ENCODE results near the gene TYRO3.

Gene TYRO3

DNA sequence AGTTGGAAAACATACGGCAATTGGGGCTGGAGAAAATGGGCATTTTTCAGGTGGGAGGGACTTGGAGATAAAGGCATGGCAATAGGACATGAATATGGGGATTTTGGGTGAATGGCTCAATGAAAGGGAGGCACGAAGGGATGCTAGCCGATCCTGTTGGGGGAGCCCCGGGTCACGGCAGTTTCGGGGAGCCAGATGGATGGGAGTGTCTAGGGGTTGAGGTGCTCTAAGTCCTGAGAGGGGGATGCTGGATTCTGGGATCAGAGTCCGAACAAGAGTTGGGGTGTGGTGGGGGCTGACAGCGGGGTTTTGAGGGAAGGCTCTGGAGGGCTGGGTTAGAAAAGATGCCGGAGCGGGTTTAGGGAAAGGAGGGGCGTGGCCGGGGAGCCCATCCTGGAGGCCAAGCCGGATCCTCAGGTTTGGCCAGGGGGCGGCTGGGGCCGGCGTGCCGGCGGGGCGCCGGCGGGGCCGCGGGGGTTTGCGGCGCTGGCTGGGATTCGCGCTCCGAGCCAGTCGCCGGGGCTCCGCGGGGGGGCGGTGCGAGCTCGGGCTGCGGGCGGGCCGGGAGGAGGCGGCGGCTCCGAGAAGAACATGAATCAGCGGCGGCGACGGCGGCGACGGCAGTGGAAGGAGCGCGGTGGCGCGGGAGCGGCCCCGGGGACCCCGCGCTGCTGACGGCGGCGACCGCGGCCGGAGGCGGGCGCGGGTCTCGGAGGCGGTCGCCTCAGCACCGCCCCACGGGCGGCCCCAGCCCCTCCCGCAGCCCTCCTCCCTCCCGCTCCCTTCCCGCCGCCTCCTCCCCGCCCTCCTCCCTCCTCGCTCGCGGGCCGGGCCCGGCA is at the start of gene TYRO3:
TYRO3 (plus strand) TSS at position 813 of the 839 bp plus-strand sequence. CDS start 46 bp downstream, outside the sequence.
- DNase-seq = no peak

DNA sequence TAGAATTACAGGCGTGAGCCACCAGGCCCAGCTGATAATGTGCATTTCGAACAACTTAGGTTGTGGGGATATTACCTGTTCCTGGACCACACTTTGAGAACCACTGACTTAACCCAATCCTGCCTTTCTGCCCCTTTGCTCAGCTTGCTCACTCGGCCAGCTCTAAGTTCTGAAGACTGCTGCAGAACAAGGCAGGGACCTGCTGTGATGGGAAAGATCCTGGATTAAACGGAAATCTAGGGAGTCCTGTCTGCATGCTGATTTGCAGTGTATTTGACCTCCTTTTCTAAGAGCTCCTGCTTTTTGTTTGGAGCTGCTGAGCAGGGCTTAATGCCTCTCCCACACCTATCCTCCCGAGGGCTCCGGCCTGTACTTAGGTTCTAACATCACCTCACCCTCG is 48.3 kb upstream of the TYRO3 start:
- no peak for DNase-seq

GRCh38 chr15:41511331-41511898 is 47.6 kb upstream of the TYRO3 start:
- peak; percentile 8 for DNase-seq

- DNase-seq = peak; percentile 10
Measured at GRCh38 chr15:41511899-41512369, 47.1 kb upstream of the TYRO3 start.

- DNase-seq = no peak
Measured at GRCh38 chr15:41512512-41512939, 46.5 kb upstream of the TYRO3 start.

GRCh38 chr15:41512940-41513505 is 46.0 kb upstream of the TYRO3 start:
- DNase-seq = no peak

DNA sequence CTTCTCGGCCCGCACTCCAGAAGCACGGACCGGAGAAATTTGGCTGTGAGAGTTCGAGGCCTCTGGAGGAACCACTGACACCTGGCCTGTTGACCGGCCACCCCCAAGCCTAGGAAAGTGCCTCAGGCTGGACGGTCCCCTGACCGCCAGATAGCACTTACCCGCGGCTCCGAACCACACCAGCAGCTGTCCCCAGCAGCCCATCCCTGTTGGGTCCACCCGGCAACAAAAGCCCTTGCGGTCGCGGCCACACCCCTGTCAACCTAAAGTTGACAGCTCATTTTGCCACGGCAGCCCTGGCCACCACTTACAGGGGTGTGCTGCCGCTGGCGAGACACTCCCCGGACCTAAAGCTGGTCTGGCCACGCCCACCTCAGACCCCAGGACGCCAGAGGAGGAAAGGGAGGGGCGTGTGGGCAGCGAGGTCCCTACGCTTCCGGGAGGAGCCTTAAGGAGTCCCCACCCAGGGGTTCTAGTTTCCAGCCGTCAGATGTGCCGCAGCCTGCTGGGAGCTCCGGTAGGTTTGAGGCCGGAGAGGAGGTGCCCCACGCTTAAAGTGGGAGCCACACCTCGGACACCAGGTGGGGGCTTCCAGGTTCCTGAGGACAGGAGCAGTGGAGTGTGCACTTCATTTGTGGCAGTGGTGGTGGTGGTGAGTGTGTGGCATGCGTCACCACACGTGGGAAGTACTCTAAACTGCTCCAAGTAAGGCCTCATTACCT is 45.3 kb upstream of the TYRO3 start, which contains the start of gene LTK:
LTK (minus strand) TSS at position 322 of the 722 bp plus-strand sequence; CDS start at position 204, 118 bp downstream.
- no peak for DNase-seq

DNA sequence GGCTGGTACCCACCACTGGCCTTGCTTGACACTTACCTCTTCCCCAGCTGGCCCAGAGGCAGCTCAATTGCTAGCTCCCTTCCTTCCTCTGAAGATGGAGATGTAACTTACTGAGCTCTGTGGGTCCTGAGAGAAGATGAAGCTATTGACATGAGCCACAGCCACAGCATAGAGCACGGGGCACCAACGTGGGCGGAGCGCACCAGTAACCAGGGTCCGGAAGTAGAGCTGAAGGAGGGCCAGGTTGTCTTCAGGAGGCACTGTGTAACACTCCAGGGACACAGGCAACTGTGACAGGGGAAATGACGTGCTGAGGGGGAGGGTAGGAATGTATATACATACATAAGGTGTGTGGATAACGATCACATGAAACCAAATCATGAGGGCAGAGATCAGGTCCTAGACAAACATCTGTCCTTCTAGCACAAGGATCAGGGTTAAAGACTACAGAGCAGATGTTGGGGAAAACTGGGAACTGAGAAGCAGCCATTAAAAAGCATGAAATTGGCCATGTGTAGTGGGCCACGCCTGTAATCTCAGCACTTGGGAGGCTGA is 41.0 kb upstream of the TYRO3 start:
- DNase-seq = no peak

GRCh38 chr15:41520636-41521035 is 38.4 kb upstream of the TYRO3 start:
- DNase-seq = no peak

- DNase-seq = no peak
Measured at GRCh38 chr15:41521614-41522013, 37.4 kb upstream of the TYRO3 start.

DNA sequence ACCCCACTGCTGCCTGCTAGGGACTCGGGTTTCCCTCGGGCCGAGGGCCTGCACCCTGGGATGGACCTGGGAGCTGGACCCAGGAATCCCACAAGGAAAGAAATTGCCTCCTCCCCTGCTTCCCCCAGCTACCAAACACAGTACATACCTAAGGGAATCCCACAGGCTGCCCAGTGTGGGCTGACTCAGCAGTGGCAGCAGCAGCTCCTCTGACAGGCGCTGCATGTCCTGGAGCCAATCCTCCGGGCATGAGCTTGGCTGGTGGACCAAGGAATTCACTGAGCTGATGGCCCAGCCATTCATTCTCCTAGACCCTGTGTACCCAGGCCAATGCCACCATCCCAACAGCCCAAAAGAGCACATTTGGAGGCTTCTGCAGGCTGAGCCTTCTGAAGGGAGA is 35.9 kb upstream of the TYRO3 start:
- DNase-seq = no peak

DNA sequence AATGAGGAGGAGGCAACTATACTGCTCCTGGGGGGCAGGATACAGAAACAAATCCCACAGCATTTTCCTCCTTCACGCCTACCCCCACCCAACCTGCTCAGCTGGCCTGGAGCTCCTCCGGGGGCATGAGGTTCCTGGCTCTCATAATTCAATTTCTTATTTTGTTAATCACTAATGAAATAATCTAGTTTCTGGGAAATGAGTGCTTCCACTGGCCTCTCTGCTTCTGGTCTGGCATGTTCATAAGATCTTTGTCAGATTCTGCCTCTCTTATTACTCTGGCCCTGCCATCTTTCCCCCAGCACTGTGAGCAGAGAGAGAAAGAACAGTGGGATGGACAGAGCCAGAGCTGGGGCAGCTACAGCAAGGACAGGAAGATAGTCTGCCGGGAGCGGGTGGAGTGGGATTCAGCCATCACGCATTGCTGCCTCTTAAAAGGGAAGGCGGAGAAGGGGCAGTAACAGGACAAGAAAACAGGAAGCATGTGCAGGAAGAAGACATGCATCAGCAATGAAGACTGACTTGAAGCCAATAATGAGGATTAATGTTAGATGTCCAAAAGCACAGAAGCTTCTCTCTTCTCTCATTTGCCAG is 28.6 kb upstream of the TYRO3 start:
- DNase-seq = no peak

DNA sequence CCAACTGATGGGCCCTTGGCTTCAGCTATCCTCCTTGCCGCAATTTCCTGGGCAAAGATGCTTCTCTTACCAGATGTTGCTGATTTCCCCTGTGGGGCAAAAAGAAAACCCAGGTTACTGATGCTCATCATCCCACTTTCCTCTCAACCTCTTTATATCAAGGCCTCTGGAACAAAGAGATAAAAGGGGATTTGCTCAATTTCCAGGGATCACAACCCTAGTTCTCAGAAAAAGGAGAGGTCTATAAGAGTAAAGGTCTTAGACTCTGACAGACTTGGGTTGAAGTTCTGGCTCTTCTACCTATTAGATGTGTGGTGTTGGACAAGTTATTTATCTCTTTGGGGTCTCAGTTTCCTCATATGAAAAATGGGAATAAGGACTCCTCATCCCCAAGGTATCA is 23.5 kb upstream of the TYRO3 start:
- DNase-seq = no peak

GRCh38 chr15:41536866-41537265 is 22.1 kb upstream of the TYRO3 start:
- no peak for DNase-seq

DNA sequence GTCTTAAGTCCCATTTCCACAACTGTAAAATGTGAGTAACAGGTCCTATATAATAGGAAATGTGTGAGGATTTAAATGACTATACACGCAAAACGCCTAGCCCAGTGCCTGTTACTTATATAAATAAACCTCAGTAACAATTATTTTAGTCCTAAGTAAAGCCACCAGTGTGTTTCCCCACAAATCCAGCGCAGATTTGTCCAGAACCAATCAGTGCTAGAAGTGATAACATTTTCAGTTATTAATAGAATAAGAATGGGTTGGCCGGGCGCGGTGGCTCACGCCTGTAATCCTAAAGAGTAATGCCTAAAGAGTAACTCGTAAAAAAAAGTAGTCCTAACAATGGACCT is 15.5 kb upstream of the TYRO3 start:
- no peak for DNase-seq

GRCh38 chr15:41544650-41545015 is 14.4 kb upstream of the TYRO3 start:
- no peak for DNase-seq

GRCh38 chr15:41545218-41545617 is 13.8 kb upstream of the TYRO3 start:
- no peak for DNase-seq

GRCh38 chr15:41546851-41547786 is 11.9 kb upstream of the TYRO3 start:
- DNase-seq = no peak

DNA sequence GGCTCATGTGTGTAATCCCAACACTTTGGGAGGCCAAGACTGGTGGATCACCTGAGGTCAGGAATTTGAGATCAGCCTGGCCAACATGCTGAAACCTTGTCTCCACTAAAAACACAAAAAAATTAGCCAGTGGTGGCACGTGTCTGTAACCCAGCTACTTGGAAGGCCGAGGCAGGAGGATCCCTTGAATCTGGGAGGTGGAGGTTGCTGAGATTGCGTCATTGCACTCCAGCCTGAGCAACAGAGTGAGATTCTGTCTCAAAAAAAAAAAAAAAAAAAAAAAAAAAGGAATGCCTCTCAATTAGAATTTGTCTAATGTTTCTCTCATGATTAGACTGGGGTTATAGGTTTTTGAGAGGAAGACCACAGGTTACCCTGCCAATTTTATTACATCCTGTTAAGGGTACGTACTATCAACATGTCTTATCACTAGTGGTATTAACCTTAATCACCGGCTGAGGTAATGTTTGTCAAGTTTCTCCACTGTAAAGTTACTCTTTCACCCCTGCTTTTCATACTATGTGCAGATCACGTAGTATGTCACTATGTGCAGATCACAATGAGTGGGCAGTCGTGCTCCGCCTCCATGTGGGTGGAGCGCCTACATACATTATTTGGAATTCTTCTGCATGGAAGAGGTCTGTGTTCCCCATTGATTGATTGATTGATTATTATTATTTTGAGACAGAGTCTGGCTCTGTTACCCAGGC is 8.8 kb upstream of the TYRO3 start:
- no peak for DNase-seq

- DNase-seq = no peak
Measured at GRCh38 chr15:41553731-41554130, 5.3 kb upstream of the TYRO3 start.

- no peak for DNase-seq
Measured at GRCh38 chr15:41554343-41554742, 4.7 kb upstream of the TYRO3 start.
